Suprapubic skin (tissue), 4 donors: ENCODE data around the gene C1orf122. TPM values are rescaled to one million over a fixed set of nuclear protein-coding genes. Genes with fewer than 3 reads are reported as not detected.

ENCODE experiments used
- DNase-seq, 2 donors: peaks; one replicate each; pipeline ENCODE4 v3.0.0-alpha.2; 2019; ENCODE audit warnings: low spot score in 2 of 2
- H3K27ac ChIP-seq: fragments of 200-600 bp; sonication (generic); one replicate; pipeline ENCODE4 v1.5.1; 2019
- H3K27me3 ChIP-seq: fragments of 200-600 bp; sonication (generic); one replicate; pipeline ENCODE4 v1.5.1; 2019
- H3K36me3 ChIP-seq: fragments of 200-600 bp; sonication (generic); one replicate; pipeline ENCODE4 v1.5.1; 2019
- H3K4me1 ChIP-seq: fragments of 200-600 bp; sonication (generic); one replicate; pipeline ENCODE4 v1.5.1; 2019
- H3K4me3 ChIP-seq: fragments of 200-600 bp; sonication (generic); one replicate; pipeline ENCODE4 v1.5.1; 2019; ENCODE audit warnings: mild to moderate bottlenecking
- H3K9me3 ChIP-seq: fragments of 200-600 bp; sonication (generic); one replicate; pipeline ENCODE4 v1.5.1; 2019
- EP300 ChIP-seq: sonication (generic); formaldehyde crosslinking; IDR thresholded peaks from one replicate; pipeline ENCODE4 v1.6.1; 2017; ENCODE audit warnings: antibody characterized with exemption
- POLR2A ChIP-seq, 2 donors: fragments of 450-650 bp; IDR thresholded peaks; one replicate each; pipeline ENCODE4 v1.6.1; 2017; ENCODE audit warnings: antibody characterized with exemption in 2 of 2, mild to moderate bottlenecking in 2 of 2, moderate library complexity in 2 of 2
- POLR2AphosphoS5 ChIP-seq, 3 donors: sonication (generic); formaldehyde crosslinking; IDR thresholded peaks; one replicate each; pipeline ENCODE4 v1.6.1; 2017; ENCODE audit warnings: antibody characterized with exemption in 3 of 3
- WGBS: methylation state at CpG from one replicate; pipeline ENCODE4 v1.1.5; 2018; 5-methylcytosine and 5-hydroxymethylcytosine counted together
- total RNA-seq, 4 donors: library from RNA; depleted of rRNA; stranded (reverse); fragments of >200 nt; gene quantifications; one replicate each; pipeline ENCODE4 v1.1.0, GENCODE V29; 2016
- TF ChIP-seq, protein P1 (sequence below), 2 donors: fragments of 200-600 bp in 1 of 2; fragments of 450-650 bp in 1 of 2; sonication (generic) in 1 of 2; IDR thresholded peaks; one replicate each; pipeline ENCODE4 v1.5.1; 2016 to 2019; ENCODE audit warnings: antibody characterized with exemption in 2 of 2, mild to moderate bottlenecking in 1 of 2, moderate library complexity in 1 of 2

The C1orf122 gene
- total RNA-seq, 4 donors from 2014 or later = 27.7 to 54.5 (median 41.2) TPM

GRCh38 chr1:37851782-37852210 lies 44.2 kb downstream of the C1orf122 start:
- DNase-seq = no peak
- 73% methylated on average over 2 of the region's 2 CpGs for WGBS
- Histone ChIP-seq H3K4me1 (peaks cover 46% of the 10 kb centered on the region), H3K27me3 (no peaks in the 10 kb centered on the region), H3K9me3 (no peaks in the 10 kb centered on the region), H3K36me3 (peaks cover 4% of the 10 kb centered on the region), H3K4me3 (no peak overlapping the region), H3K27ac (no peak overlapping the region)
- TF ChIP-seq EP300 = no peak
- TF ChIP-seq, protein P1, sequence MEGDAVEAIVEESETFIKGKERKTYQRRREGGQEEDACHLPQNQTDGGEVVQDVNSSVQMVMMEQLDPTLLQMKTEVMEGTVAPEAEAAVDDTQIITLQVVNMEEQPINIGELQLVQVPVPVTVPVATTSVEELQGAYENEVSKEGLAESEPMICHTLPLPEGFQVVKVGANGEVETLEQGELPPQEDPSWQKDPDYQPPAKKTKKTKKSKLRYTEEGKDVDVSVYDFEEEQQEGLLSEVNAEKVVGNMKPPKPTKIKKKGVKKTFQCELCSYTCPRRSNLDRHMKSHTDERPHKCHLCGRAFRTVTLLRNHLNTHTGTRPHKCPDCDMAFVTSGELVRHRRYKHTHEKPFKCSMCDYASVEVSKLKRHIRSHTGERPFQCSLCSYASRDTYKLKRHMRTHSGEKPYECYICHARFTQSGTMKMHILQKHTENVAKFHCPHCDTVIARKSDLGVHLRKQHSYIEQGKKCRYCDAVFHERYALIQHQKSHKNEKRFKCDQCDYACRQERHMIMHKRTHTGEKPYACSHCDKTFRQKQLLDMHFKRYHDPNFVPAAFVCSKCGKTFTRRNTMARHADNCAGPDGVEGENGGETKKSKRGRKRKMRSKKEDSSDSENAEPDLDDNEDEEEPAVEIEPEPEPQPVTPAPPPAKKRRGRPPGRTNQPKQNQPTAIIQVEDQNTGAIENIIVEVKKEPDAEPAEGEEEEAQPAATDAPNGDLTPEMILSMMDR (IDR thresholded peaks at IDR 0.05) = no peak

DNA sequence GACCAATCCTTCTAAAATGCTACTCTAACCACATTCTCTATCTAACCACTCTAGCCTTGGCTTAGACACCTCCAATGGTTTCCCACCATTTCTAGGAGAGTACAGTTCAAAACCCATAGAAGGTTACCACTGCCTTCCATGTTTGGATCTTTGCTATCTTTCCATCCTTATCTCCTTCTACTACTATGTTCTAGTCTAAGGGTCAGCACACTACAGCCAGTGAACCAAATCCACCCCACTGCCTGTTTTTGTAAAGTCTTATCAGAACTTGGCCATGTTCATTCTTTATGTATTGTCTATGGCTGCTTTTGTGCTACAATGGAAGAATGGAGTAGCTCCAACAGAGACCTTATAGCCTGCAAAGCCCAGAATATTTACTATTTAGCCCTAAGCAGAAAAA lies 45.6 kb downstream of the C1orf122 start:
- TF ChIP-seq POLR2A (IDR thresholded peaks at IDR 0.05) (no peak), POLR2AphosphoS5 (IDR thresholded peaks at IDR 0.05) (no peak), EP300 (no peak)
- TF ChIP-seq, protein P1 (IDR thresholded peaks at IDR 0.05) = no peak
- Histone ChIP-seq H3K36me3 (peaks cover 10% of the 10 kb centered on the region), H3K4me3 (no peak overlapping the region), H3K9me3 (no peaks in the 10 kb centered on the region), H3K4me1 (peaks cover 48% of the 10 kb centered on the region), H3K27me3 (no peaks in the 10 kb centered on the region), H3K27ac (no peak overlapping the region)
- no peak for DNase-seq

DNA sequence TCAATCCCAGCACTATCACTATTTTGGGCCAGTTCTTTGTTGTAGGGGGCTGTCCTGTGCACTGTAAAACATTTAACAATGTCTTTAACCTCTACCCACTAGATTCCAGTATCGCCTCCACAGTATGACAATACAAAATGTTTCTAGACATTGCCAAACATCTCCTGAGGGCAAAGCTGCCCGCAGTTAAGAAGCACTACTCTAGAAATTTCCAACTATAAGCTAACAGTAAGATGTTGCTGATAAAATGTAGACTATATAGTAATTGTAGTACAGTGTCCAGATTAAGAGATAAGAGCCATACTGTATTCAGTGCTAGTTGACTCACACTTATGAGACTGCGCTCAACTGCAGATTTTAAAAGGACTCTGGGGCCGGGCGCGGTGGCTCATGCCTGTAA lies 46.8 kb downstream of the C1orf122 start:
- peaks cover 57% of the 10 kb centered on the region for H3K4me1 ChIP-seq
- TF ChIP-seq, protein P1 (IDR thresholded peaks at IDR 0.05) = no peak
- TF ChIP-seq EP300 = no peak
- no peak for TF ChIP-seq POLR2AphosphoS5 (IDR thresholded peaks at IDR 0.05)
- no peak for TF ChIP-seq POLR2A (IDR thresholded peaks at IDR 0.05)
- 83% methylated on average over 6 of the region's 6 CpGs for WGBS
- H3K27ac ChIP-seq = no peak overlapping the region
- no peaks in the 10 kb centered on the region for H3K9me3 ChIP-seq
- no peak overlapping the region for H3K4me3 ChIP-seq
- H3K36me3 ChIP-seq = peaks cover 10% of the 10 kb centered on the region
- no peaks in the 10 kb centered on the region for H3K27me3 ChIP-seq
- no peak for DNase-seq

Other genes with a start within 250 kb of the C1orf122 start
- 10 to 100 TPM; 42.0 to 94.8 (median 48.5) TPM for gene GNL2, start 211.9 kb upstream of the C1orf122 start, total RNA-seq
- 1 to 10 TPM; 2.1 to 9.7 (median 6.7) TPM for gene RSPO1, start 172.9 kb upstream of the C1orf122 start, total RNA-seq
- gene CDCA8, start 115.3 kb upstream of the C1orf122 start, total RNA-seq = 1 to 10 TPM; 2.7 to 6.2 (median 4.4) TPM
- gene EPHA10, start 42.7 kb upstream of the C1orf122 start, total RNA-seq = under 1 TPM in 2 of 4 donors, not detected in 2; 0.23 to 0.34 TPM
- 1 to 10 TPM; 6.7 to 9.2 (median 7.5) TPM for gene MANEAL, start 13.9 kb upstream of the C1orf122 start, total RNA-seq
- 10 to 100 TPM; 13.1 to 41.7 (median 26.1) TPM for gene YRDC, start 418 bp downstream of the C1orf122 start, total RNA-seq
- gene MTF1, start 51.8 kb downstream of the C1orf122 start, total RNA-seq = 10 to 100 TPM in 2 of 4 donors, 1 to 10 TPM in 2; 8.8 to 13.5 (median 11.2) TPM
- gene INPP5B, start 139.3 kb downstream of the C1orf122 start, total RNA-seq = 10 to 100 TPM; 14.0 to 30.9 (median 17.9) TPM
- 10 to 100 TPM; 36.9 to 68.4 (median 43.6) TPM for gene SF3A3, start 182.2 kb downstream of the C1orf122 start, total RNA-seq
- gene FHL3, start 197.7 kb downstream of the C1orf122 start, total RNA-seq = 10 to 100 TPM; 19.1 to 46.4 (median 35.1) TPM
- gene UTP11, start 204.9 kb downstream of the C1orf122 start, total RNA-seq = 10 to 100 TPM; 32.1 to 48.5 (median 39.5) TPM
- 10 to 100 TPM in 3 of 4 donors, 1 to 10 TPM in 1; 8.8 to 28.5 (median 13.5) TPM for gene POU3F1, start 239.0 kb downstream of the C1orf122 start, total RNA-seq